Adrenal gland (tissue), 12 donors: ENCODE results near the gene PCDH9. TPM values are rescaled to one million over a fixed set of nuclear protein-coding genes. Genes with fewer than 3 reads are reported as not detected.

Experiments used
- DNase-seq, 7 donors: peaks; one replicate each; pipeline ENCODE4 v3.0.0-alpha.2; 2019 to 2020
- H3K27ac ChIP-seq, 5 donors: fragments of 200-600 bp; sonication (generic) in 4 of 5; 1 replicate in 3 of 5; 2 replicates in 2 of 5; pipeline versions ENCODE4 v1.5.1 to v1.8.0; 2016 to 2020; ENCODE audit warnings: mild to moderate bottlenecking in 1 of 5
- H3K27me3 ChIP-seq: fragments of 200-600 bp; 2 replicates; pipeline ENCODE4 v1.8.0; 2021
- H3K36me3 ChIP-seq, 2 donors: fragments of 200-600 bp; replicated peaks in 1 of 2; 1 replicate in 1 of 2; 2 replicates in 1 of 2; pipeline versions ENCODE4 v1.5.1 to v1.8.0; 2018 to 2022
- H3K4me1 ChIP-seq, 2 donors: fragments of 200-600 bp; replicated peaks in 1 of 2; 1 replicate in 1 of 2; 2 replicates in 1 of 2; pipeline versions ENCODE4 v1.5.1 to v1.8.0; 2018 to 2021
- H3K4me3 ChIP-seq, 4 donors: fragments of 200-600 bp; sonication (generic) in 3 of 4; one replicate each; pipeline ENCODE4 v1.5.1; 2016 to 2018
- H3K9me3 ChIP-seq, 3 donors: fragments of 200-600 bp; sonication (generic) in 1 of 3; replicated peaks in 1 of 3; 1 replicate in 2 of 3; 2 replicates in 1 of 3; pipeline versions ENCODE4 v1.5.1 to v1.8.0; 2016 to 2021
- CTCF ChIP-seq, 6 experiments: fragments of 450-650 bp in 4 of 6; fragments of 200-600 bp in 2 of 6; sonication (generic) in 1 of 6; IDR thresholded peaks; 1 replicate in 5 of 6; 2 replicates in 1 of 6; pipeline versions ENCODE4 v1.5.1 to v1.8.0; 2016 to 2021; ENCODE audit warnings: antibody characterized with exemption in 6 of 6, mild to moderate bottlenecking in 2 of 6, moderate library complexity in 1 of 6
- POLR2A ChIP-seq, 2 donors: fragments of 450-650 bp; IDR thresholded peaks; one replicate each; pipeline ENCODE4 v1.6.1; 2017; ENCODE audit warnings: antibody characterized with exemption in 2 of 2, mild to moderate bottlenecking in 2 of 2, moderate library complexity in 1 of 2
- WGBS, 4 donors: extraction: QIAGEN DNeasy Blood & Tissue Kit in 2 of 4; methylation state at CpG; one replicate each; pipeline versions ENCODE4 v1.1.5 to v1.1.7; 2013 to 2017; 5-methylcytosine and 5-hydroxymethylcytosine counted together
- intact Hi-C, 2 donors: fragments of 100-400 bp; cut with DNase I; formaldehyde crosslinking; loops; one replicate each; pipeline versions ENCODE4 v1.14.1 to v1.15.0; 2022 to 2023
- polyA plus RNA-seq, 3 donors: library from polyadenylated mRNA; stranded (reverse); fragments of 200-250 nt in 2 of 3; fragments of 350-450 nt in 1 of 3; fragmentation: Illumina TruSeq in 1 of 3; extraction: RNeasy Lipid Tissue Mini Kit (QIAGEN cat#74804) in 1 of 3; gene quantifications; one replicate each; pipeline ENCODE4 v1.2.3, GENCODE V29; 2013 to 2014
- total RNA-seq, 9 donors: library from RNA; depleted of rRNA in 4 of 9; stranded (reverse); fragments of >200 nt in 4 of 9; fragments of 120-200 nt in 1 of 9; fragmentation: NEBNext Ultra II Directional in 1 of 9; extraction: Animal tissue kit (Norgen Biotek cat#: 25700) in 1 of 9; gene quantifications; one replicate each; pipeline versions ENCODE4 v1.1.0 to v1.2.4, GENCODE V29; 2013 to 2023
- donor health status: healthy with polysubstance abuse.
- donor health status: Bipolar disorder and iron deficiency.
- donor health status: DM: yes; HTN: yes; CAD: no.
- donor health status: DM: no; HTN: no; CAD: no.
- donor health status: DM: no; HTN: no; CAD: no.
- donor health status: DM: yes; HTN: yes; CAD: no.

Gene PCDH9
- total and polyA plus RNA-seq, 12 donors: 0.71 to 10.9 (median 3.6) TPM

GRCh38 chr13:66400292-66400691 is 829.8 kb downstream of the PCDH9 start:
- H3K4me3 ChIP-seq: no peak overlapping the region
- no peaks in the 10 kb centered on the region for H3K27me3 ChIP-seq
- intact Hi-C loops: no loop called here
- H3K4me1 ChIP-seq: peaks cover 3 to 5% of the 10 kb centered on the region in 2 donors
- H3K27ac ChIP-seq: no peak overlapping the region
- no peak for DNase-seq
- TF ChIP-seq CTCF (IDR thresholded peaks at IDR 0.05) (no peak), POLR2A (IDR thresholded peaks at IDR 0.05) (no peak)
- H3K9me3 ChIP-seq: no peaks in the 10 kb centered on the region
- H3K36me3 ChIP-seq: no peaks in the 10 kb centered on the region

- intact Hi-C loops: no loop called here
- TF ChIP-seq POLR2A (IDR thresholded peaks at IDR 0.05): no peak
- no peak for TF ChIP-seq CTCF (IDR thresholded peaks at IDR 0.05)
- DNase-seq: no peak
- 88 to 95% (median 90%) methylated on average over 1 of the region's 1 CpG for WGBS, 4 donors
- no peaks in the 10 kb centered on the region for H3K27me3 ChIP-seq
- peaks cover 3 to 5% of the 10 kb centered on the region in 2 donors for H3K4me1 ChIP-seq
- no peaks in the 10 kb centered on the region for H3K36me3 ChIP-seq
- H3K4me3 ChIP-seq: no peak overlapping the region
- no peak overlapping the region for H3K27ac ChIP-seq
- H3K9me3 ChIP-seq: no peaks in the 10 kb centered on the region
These were observed 830.3 kb downstream of the PCDH9 start for GRCh38 chr13:66399873-66400272.

GRCh38 chr13:66397133-66397532 is 833.0 kb downstream of the PCDH9 start:
- no peaks in the 10 kb centered on the region for H3K36me3 ChIP-seq
- DNase-seq: no peak
- H3K27me3 ChIP-seq: no peaks in the 10 kb centered on the region
- TF ChIP-seq POLR2A (IDR thresholded peaks at IDR 0.05): no peak
- no peak overlapping the region for H3K27ac ChIP-seq
- no peaks in the 10 kb centered on the region for H3K4me1 ChIP-seq
- intact Hi-C loops: no loop called here
- H3K4me3 ChIP-seq: no peak overlapping the region
- no peaks in the 10 kb centered on the region for H3K9me3 ChIP-seq
- WGBS, 4 donors: 89 to 96% (median 90%) methylated on average over 3 of the region's 3 CpGs

- intact Hi-C loops: no loop called here
- no peak for TF ChIP-seq POLR2A (IDR thresholded peaks at IDR 0.05)
- TF ChIP-seq CTCF (IDR thresholded peaks at IDR 0.05): no peak
- no peaks in the 10 kb centered on the region for H3K27me3 ChIP-seq
- H3K4me1 ChIP-seq: no peaks in the 10 kb centered on the region
- DNase-seq: no peak
- H3K4me3 ChIP-seq: no peak overlapping the region
- no peak overlapping the region for H3K27ac ChIP-seq
- H3K9me3 ChIP-seq: peaks cover 0 to 12% (median 0%) of the 10 kb centered on the region in 3 donors
- 80 to 87% (median 83%) methylated on average over 1 of the region's 1 CpG for whole genome bisulfite sequencing, 4 donors
- H3K36me3 ChIP-seq: no peaks in the 10 kb centered on the region
These were observed 838.8 kb downstream of the PCDH9 start for GRCh38 chr13:66391322-66391721.

GRCh38 chr13:66378894-66379293 is 851.2 kb downstream of the PCDH9 start:
- TF ChIP-seq CTCF (IDR thresholded peaks at IDR 0.05) (no peak), POLR2A (IDR thresholded peaks at IDR 0.05) (no peak)
- Histone ChIP-seq H3K9me3 (no peaks in the 10 kb centered on the region), H3K4me1 (no peaks in the 10 kb centered on the region), H3K27ac (no peak overlapping the region), H3K4me3 (no peak overlapping the region), H3K27me3 (no peaks in the 10 kb centered on the region), H3K36me3 (no peaks in the 10 kb centered on the region)
- intact Hi-C loops: no loop called here
- DNase-seq: no peak
- WGBS, 4 donors: 87 to 98% (median 94%) methylated on average over 3 of the region's 3 CpGs
